ENCODE data around the gene HAGHL.

- TF ChIP-seq TAF1 (conservative IDR thresholded peaks at IDR 0.05) = no peak
- TF ChIP-seq GABPA (IDR thresholded peaks at IDR 0.05 in 1 of 2, conservative IDR thresholded peaks at IDR 0.05 in 1 of 2) = no peak
- TF ChIP-seq CTCF (IDR thresholded peaks at IDR 0.05; ENCODE audit: low read depth, low read length, missing input control) = no peak
- no peak for TF ChIP-seq SP1 (IDR thresholded peaks at IDR 0.05)
- no peak for TF ChIP-seq EGR1 (IDR thresholded peaks at IDR 0.05; ENCODE audit: low read depth in 2 of 2)
- TF ChIP-seq REST (IDR thresholded peaks at IDR 0.05) = no peak
- TF ChIP-seq MAX (IDR thresholded peaks at IDR 0.05) = no peak
- TF ChIP-seq ATF3 (IDR thresholded peaks at IDR 0.05) = no peak
- TF ChIP-seq RAD21 (IDR thresholded peaks at IDR 0.05) = no peak
- TF ChIP-seq RXRA (IDR thresholded peaks at IDR 0.05) = no peak
These were observed 47.8 kb upstream of the HAGHL start for GRCh38 chr16:678858-679813.

Measured in liver (tissue), 3 donors.